HCT116 (cell line): ENCODE data around the gene CATSPERE. TPM values are rescaled to one million over a fixed set of nuclear protein-coding genes. Genes with fewer than 3 reads are reported as not detected.

Experiments used
- ATAC-seq: fragments of 200-7000 bp; cut with Tn5 transposase; 2 replicates; pipeline ENCODE4 v1.9.1; 2020; ENCODE audit warnings: mild to moderate bottlenecking, moderate library complexity
- BruUV-seq: library from RNA; stranded (reverse); fragments of 400-500 nt; replicated peaks from 2 replicates; lab custom pipeline; 2021; lab: Mats Ljungman, UMichigan
- CTCF ChIA-PET: fragments of 300-600 bp; sonication (Branson Sonifier 250); formaldehyde crosslinking; loops from one replicate; lab custom pipeline; 2021; ENCODE audit warnings: antibody characterized with exemption; lab: Charles Lee
- POLR2A ChIA-PET: fragments of 300-600, 350-600 bp; sonication (Branson Sonifier 250); formaldehyde crosslinking; loops from one replicate; lab custom pipeline; 2021; ENCODE audit warnings: antibody characterized with exemption; lab: Charles Lee
- RAD21 ChIA-PET, 2 experiments: fragments of 300-600 bp; sonication (Branson Sonifier 250); formaldehyde crosslinking; loops; one replicate each; lab custom pipeline; 2023; ENCODE audit warnings: low total read pairs in 2 of 2; ENCODE audit not compliant: uncharacterized antibody in 2 of 2, unreplicated experiment in 2 of 2, low non-redundant PET in 1 of 2; lab: Charles Lee
- DNase-seq: peaks from one replicate; pipeline ENCODE4 v3.0.0-alpha.2; 2010; ENCODE audit warnings: low read depth, low spot score
- H2AFZ ChIP-seq: fragments of 200-600 bp; shearing (Covaris generic), sonication (generic); 2 replicates; pipeline ENCODE4 v1.6.1; 2017; ENCODE audit warnings: low read depth, mixed run types, mixed read lengths, antibody characterized with exemption, low read length; ENCODE audit not compliant: poor library complexity, severe bottlenecking
- H3K27ac ChIP-seq: 2 replicates; pipeline ENCODE4 v1.5.1; 2012; ENCODE audit warnings: low read depth, low read length
- H3K27me3 ChIP-seq: fragments of 200-600 bp; sonication (generic); 2 replicates; pipeline ENCODE4 v1.6.1; 2016; ENCODE audit warnings: mixed run types, low read length, mixed read lengths; ENCODE audit not compliant: insufficient read depth
- H3K36me3 ChIP-seq, 2 experiments: fragments of 200-500 bp in 1 of 2; fragments of 200-600 bp in 1 of 2; sonication (Bioruptor generic) in 1 of 2; sonication (generic) in 1 of 2; 2 replicates each; pipeline versions ENCODE4 v1.5.1 to v1.6.1; 2014 to 2016; ENCODE audit warnings: low read length in 2 of 2, inconsistent platforms in 1 of 2, mixed read lengths in 1 of 2, mixed run types in 1 of 2; ENCODE audit not compliant: insufficient read depth in 2 of 2, control insufficient read depth in 1 of 2
- H3K4me1 ChIP-seq, 2 experiments: fragments of 200-600 bp in 1 of 2; sonication (generic) in 1 of 2; 2 replicates each; pipeline versions ENCODE4 v1.5.1 to v1.6.1; 2012 to 2017; ENCODE audit warnings: low read length in 2 of 2, inconsistent platforms in 1 of 2, mild to moderate bottlenecking in 1 of 2, mixed read lengths in 1 of 2, mixed run types in 1 of 2, moderate library complexity in 1 of 2; ENCODE audit not compliant: insufficient read depth in 2 of 2, control insufficient read depth in 1 of 2
- H3K4me2 ChIP-seq: fragments of 200-600 bp; sonication (generic); 2 replicates; pipeline ENCODE4 v1.6.1; 2017; ENCODE audit warnings: mixed run types, low read length, mixed read lengths
- H3K4me3 ChIP-seq, 2 experiments: fragments of 200-600 bp in 1 of 2; sonication (generic) in 1 of 2; replicated peaks in 1 of 2; 2 replicates each; pipeline ENCODE4 v1.5.1; 2011 to 2016; ENCODE audit warnings: low read length in 2 of 2, control low read depth in 1 of 2, low read depth in 1 of 2, mild to moderate bottlenecking in 1 of 2, mixed read lengths in 1 of 2, mixed run types in 1 of 2
- H3K79me2 ChIP-seq: fragments of 200-600 bp; sonication (generic); 2 replicates; pipeline ENCODE4 v1.6.1; 2017; ENCODE audit warnings: mild to moderate bottlenecking, mixed run types, low read length, moderate library complexity, mixed read lengths; ENCODE audit not compliant: insufficient read depth
- H3K9ac ChIP-seq: fragments of 200-600 bp; sonication (generic); 2 replicates; pipeline ENCODE4 v1.6.1; 2016; ENCODE audit warnings: low read length, mixed read lengths
- H3K9me2 ChIP-seq: fragments of 200-600 bp; sonication (generic), shearing (Covaris generic); 2 replicates; pipeline ENCODE4 v1.6.1; 2017; ENCODE audit warnings: mixed run types, mild to moderate bottlenecking, moderate library complexity; ENCODE audit not compliant: insufficient read depth
- H3K9me3 ChIP-seq, 2 experiments: fragments of 200-500 bp in 1 of 2; fragments of 200-600 bp in 1 of 2; sonication (Bioruptor generic) in 1 of 2; sonication (generic) in 1 of 2; 2 replicates each; pipeline ENCODE4 v1.6.1; 2014 to 2017; ENCODE audit warnings: low read length in 2 of 2, mixed read lengths in 2 of 2, inconsistent platforms in 1 of 2, low read depth in 1 of 2, mild to moderate bottlenecking in 1 of 2, mixed run types in 1 of 2, moderate library complexity in 1 of 2; ENCODE audit not compliant: control insufficient read depth in 1 of 2, insufficient read depth in 1 of 2
- H4K20me1 ChIP-seq: fragments of 200-600 bp; sonication (generic), shearing (Covaris generic); 2 replicates; pipeline ENCODE4 v1.6.1; 2017; ENCODE audit warnings: mixed run types, mild to moderate bottlenecking, moderate library complexity; ENCODE audit not compliant: insufficient read depth
- CBX3 ChIP-seq: IDR thresholded peaks from 2 replicates; pipeline ENCODE4 v1.6.1; 2012; ENCODE audit warnings: low read depth
- CEBPB ChIP-seq: IDR thresholded peaks from 2 replicates; pipeline ENCODE4 v1.6.1; 2012; ENCODE audit warnings: low read depth
- ELF1 ChIP-seq: IDR thresholded peaks from 2 replicates; pipeline ENCODE4 v1.6.1; 2012; ENCODE audit warnings: low read depth, borderline replicate concordance
- EZH2 ChIP-seq: fragments of 200-600 bp; sonication (generic); IDR thresholded peaks from 2 replicates; pipeline ENCODE4 v1.6.1; 2017; ENCODE audit warnings: antibody characterized with exemption, mixed run types
- FOSL1 ChIP-seq: IDR thresholded peaks from 2 replicates; pipeline ENCODE4 v1.6.1; 2012; ENCODE audit warnings: low read depth
- JUND ChIP-seq: IDR thresholded peaks from 2 replicates; pipeline ENCODE4 v1.6.1; 2012
- POLR2A ChIP-seq: IDR thresholded peaks from 2 replicates; pipeline ENCODE4 v1.7.0; 2011; ENCODE audit warnings: borderline replicate concordance; ENCODE audit not compliant: insufficient read depth, insufficient read length; ENCODE audit errors: extremely low read depth
- POLR2AphosphoS5 ChIP-seq: IDR thresholded peaks from 2 replicates; pipeline ENCODE4 v1.6.1; 2011; ENCODE audit warnings: mild to moderate bottlenecking, low read depth, low read length, moderate library complexity
- RAD21 ChIP-seq: IDR thresholded peaks from 2 replicates; pipeline ENCODE4 v1.6.1; 2012; ENCODE audit warnings: low read depth, mild to moderate bottlenecking
- REST ChIP-seq: IDR thresholded peaks from 2 replicates; pipeline ENCODE4 v1.6.1; 2012; ENCODE audit warnings: low read depth
- SIN3A ChIP-seq: IDR thresholded peaks from 2 replicates; pipeline ENCODE4 v1.6.1; 2012; ENCODE audit warnings: low read depth
- SP1 ChIP-seq: IDR thresholded peaks from 2 replicates; pipeline ENCODE4 v1.6.1; 2012; ENCODE audit warnings: low read depth
- SRF ChIP-seq: IDR thresholded peaks from 2 replicates; pipeline ENCODE4 v1.6.1; 2012; ENCODE audit warnings: low read depth
- TCF7L2 ChIP-seq: IDR thresholded peaks from 2 replicates; pipeline ENCODE4 v1.7.0; 2011; ENCODE audit warnings: borderline replicate concordance, inconsistent platforms; ENCODE audit not compliant: insufficient read depth, insufficient read length; ENCODE audit errors: extremely low read depth
- ZFX ChIP-seq: fragments of 450-650 bp; IDR thresholded peaks from 2 replicates; pipeline ENCODE4 v1.6.1; 2017
- intact Hi-C: fragments of 100-400 bp; cut with micrococcal nuclease; formaldehyde crosslinking; loops from 2 replicates; pipeline ENCODE4 v1.10.0; 2022
- total RNA-seq: library from RNA; stranded (reverse); gene quantifications from one replicate; pipeline ENCODE4 v1.2.1, GENCODE V29; 2021; ENCODE audit not compliant: unreplicated experiment
- TF ChIP-seq, protein P1 (sequence below), 3 experiments: fragments of 200-600 bp in 1 of 3; sonication (generic) in 1 of 3; IDR thresholded peaks in 2 of 3; conservative IDR thresholded peaks in 1 of 3; 2 replicates each; pipeline ENCODE4 v1.5.1; 2012 to 2017; ENCODE audit warnings: low read depth in 2 of 3, low read length in 2 of 3, antibody characterized with exemption in 1 of 3, borderline replicate concordance in 1 of 3, control low read depth in 1 of 3, mild to moderate bottlenecking in 1 of 3, mixed read lengths in 1 of 3, mixed run types in 1 of 3, moderate library complexity in 1 of 3; ENCODE audit not compliant: insufficient read depth in 1 of 3

Gene CATSPERE
- total RNA-seq, 1 experiment from 2014 or later: 0.34 TPM

- TF ChIP-seq SIN3A: no peak
- TF ChIP-seq CBX3: no peak
- TF ChIP-seq ELF1: no peak
- TF ChIP-seq CEBPB: no peak
- Histone ChIP-seq H2AFZ (no peak overlapping the region), H3K9me3 (no peaks in the 10 kb centered on the region), H3K27ac (no peak overlapping the region), H3K4me2 (peak overlapping the region; percentile 25; the same call in 1 of the 2 replicates), H3K4me3 (no peak overlapping the region), H3K9ac (no peak overlapping the region), H4K20me1 (no peaks in the 10 kb centered on the region), H3K27me3 (no peaks in the 10 kb centered on the region), H3K36me3 (no peaks in the 10 kb centered on the region), H3K9me2 (no peaks in the 10 kb centered on the region), H3K4me1 (peaks cover 0 to 6% of the 10 kb centered on the region in 2 experiments; a peak in 1 of 4 replicates), H3K79me2 (no peaks in the 10 kb centered on the region)
- intact Hi-C loops: no loop called here
- DNase-seq (no peak), ATAC-seq (no peak)
- no TSS peak for BruUV-seq
- ChIA-PET RAD21 (no interaction called here), CTCF (no interaction called here), POLR2A (no interaction called here)
Observed at GRCh38 chr1:244460197-244460596, 876 bp upstream of the CATSPERE start.

GRCh38 chr1:244466724-244467123 lies 5.7 kb downstream of the CATSPERE start:
- Histone ChIP-seq H4K20me1 (no peaks in the 10 kb centered on the region), H3K4me3 (no peak overlapping the region), H3K27me3 (no peaks in the 10 kb centered on the region), H3K9ac (no peak overlapping the region), H3K4me2 (no peak overlapping the region), H3K9me2 (no peaks in the 10 kb centered on the region), H3K79me2 (no peaks in the 10 kb centered on the region), H2AFZ (no peak overlapping the region), H3K9me3 (no peaks in the 10 kb centered on the region), H3K4me1 (no peaks in the 10 kb centered on the region), H3K36me3 (no peaks in the 10 kb centered on the region), H3K27ac (no peak overlapping the region)
- DNase-seq (no peak), ATAC-seq (no peak)
- BruUV-seq: no TSS peak
- ChIA-PET CTCF (no interaction called here), POLR2A (no interaction called here), RAD21 (no interaction called here)
- intact Hi-C loops: no loop called here
- TF ChIP-seq JUND: no peak
- TF ChIP-seq, protein P1, sequence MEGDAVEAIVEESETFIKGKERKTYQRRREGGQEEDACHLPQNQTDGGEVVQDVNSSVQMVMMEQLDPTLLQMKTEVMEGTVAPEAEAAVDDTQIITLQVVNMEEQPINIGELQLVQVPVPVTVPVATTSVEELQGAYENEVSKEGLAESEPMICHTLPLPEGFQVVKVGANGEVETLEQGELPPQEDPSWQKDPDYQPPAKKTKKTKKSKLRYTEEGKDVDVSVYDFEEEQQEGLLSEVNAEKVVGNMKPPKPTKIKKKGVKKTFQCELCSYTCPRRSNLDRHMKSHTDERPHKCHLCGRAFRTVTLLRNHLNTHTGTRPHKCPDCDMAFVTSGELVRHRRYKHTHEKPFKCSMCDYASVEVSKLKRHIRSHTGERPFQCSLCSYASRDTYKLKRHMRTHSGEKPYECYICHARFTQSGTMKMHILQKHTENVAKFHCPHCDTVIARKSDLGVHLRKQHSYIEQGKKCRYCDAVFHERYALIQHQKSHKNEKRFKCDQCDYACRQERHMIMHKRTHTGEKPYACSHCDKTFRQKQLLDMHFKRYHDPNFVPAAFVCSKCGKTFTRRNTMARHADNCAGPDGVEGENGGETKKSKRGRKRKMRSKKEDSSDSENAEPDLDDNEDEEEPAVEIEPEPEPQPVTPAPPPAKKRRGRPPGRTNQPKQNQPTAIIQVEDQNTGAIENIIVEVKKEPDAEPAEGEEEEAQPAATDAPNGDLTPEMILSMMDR (IDR thresholded peaks at IDR 0.05 in 2 of 3, conservative IDR thresholded peaks at IDR 0.05 in 1 of 3; ENCODE audit: borderline replicate concordance in 1 of 3, insufficient read depth in 1 of 3, low read depth in 2 of 3, low read length in 2 of 3): no peak
- TF ChIP-seq SIN3A: no peak
- TF ChIP-seq ZFX: no peak
- no peak for TF ChIP-seq POLR2AphosphoS5
- no peak for TF ChIP-seq ELF1
- TF ChIP-seq CEBPB: no peak
- TF ChIP-seq TCF7L2: no peak
- no peak for TF ChIP-seq SP1
- TF ChIP-seq REST: no peak
- no peak for TF ChIP-seq EZH2
- TF ChIP-seq SRF: no peak
- TF ChIP-seq POLR2A: no peak
- no peak for TF ChIP-seq RAD21
- TF ChIP-seq FOSL1: no peak
